ENCODE results near the gene ZPBP2. TPM values are rescaled to one million over a fixed set of nuclear protein-coding genes. Genes with fewer than 3 reads are reported as not detected.
A peak's percentile ranks its signal among the peaks of the same experiment; 100 is the strongest.
"Not testable (repeated sequence)": the region's sequence is repeated elsewhere in the genome, so short reads cannot be mapped to it uniquely, and the experiment has no call there.

Gene ZPBP2
- total RNA-seq, 3 donors from 2014 or later, result not detected

DNA sequence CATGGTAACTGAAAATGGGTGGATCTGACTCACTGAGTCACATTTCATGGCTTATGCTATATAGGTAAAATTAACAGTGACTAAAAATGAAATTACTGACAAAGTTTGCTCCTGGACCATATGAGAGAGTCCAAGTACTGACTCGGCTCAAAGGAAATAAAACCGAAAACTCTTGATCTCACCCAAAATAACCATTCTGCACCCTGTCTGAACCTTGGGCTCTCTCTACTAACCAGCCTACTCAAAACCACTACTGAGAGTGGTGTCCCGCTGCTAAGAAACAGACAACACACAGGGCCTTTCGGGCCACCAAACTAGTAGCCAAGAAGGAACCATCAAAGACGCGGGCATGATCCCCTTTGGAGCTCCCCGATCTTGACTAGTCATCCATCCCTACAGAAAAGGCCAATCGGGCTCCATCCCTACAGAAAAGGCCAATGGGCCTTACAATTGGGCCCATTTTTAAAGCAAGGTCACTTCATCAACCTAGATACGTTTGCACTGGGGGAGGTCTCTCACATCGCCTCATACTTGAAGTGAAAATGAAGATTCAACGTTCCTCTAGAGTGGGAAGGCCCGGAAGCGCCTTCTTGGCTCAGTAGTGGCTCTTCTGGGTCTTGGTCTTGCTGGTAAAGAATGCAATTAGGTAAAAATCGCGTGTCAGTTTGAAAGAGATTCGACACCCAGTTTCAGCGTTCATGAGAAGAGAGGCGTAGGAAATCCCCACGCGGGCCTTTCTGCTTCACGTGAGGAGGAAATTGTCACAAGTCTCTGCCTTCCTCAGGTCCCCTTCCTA lies 720 bp upstream of the ZPBP2 start:
- H3K4me1 ChIP-seq (ENCODE audit: low read depth), result no peaks in the 10 kb centered on the region
- H3K4me3 ChIP-seq, result no peak overlapping the region
- no peaks in the 10 kb centered on the region for H3K36me3 ChIP-seq (ENCODE audit: low read depth)
- ATAC-seq (peak; percentile 47), DNase-seq (peak in 1 of 3 donors; percentile 18)
- TF ChIP-seq, protein P1, sequence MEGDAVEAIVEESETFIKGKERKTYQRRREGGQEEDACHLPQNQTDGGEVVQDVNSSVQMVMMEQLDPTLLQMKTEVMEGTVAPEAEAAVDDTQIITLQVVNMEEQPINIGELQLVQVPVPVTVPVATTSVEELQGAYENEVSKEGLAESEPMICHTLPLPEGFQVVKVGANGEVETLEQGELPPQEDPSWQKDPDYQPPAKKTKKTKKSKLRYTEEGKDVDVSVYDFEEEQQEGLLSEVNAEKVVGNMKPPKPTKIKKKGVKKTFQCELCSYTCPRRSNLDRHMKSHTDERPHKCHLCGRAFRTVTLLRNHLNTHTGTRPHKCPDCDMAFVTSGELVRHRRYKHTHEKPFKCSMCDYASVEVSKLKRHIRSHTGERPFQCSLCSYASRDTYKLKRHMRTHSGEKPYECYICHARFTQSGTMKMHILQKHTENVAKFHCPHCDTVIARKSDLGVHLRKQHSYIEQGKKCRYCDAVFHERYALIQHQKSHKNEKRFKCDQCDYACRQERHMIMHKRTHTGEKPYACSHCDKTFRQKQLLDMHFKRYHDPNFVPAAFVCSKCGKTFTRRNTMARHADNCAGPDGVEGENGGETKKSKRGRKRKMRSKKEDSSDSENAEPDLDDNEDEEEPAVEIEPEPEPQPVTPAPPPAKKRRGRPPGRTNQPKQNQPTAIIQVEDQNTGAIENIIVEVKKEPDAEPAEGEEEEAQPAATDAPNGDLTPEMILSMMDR (IDR thresholded peaks at IDR 0.05), result no peak
- no peaks in the 10 kb centered on the region for H3K9me3 ChIP-seq
- intact Hi-C loops (cut with DNase I, micrococcal nuclease), result loop anchor here in 1 of 2 donors (10.0 kb wide), 1 partner anchor 92 kb away; no protein-coding TSS in a partner anchor

DNA sequence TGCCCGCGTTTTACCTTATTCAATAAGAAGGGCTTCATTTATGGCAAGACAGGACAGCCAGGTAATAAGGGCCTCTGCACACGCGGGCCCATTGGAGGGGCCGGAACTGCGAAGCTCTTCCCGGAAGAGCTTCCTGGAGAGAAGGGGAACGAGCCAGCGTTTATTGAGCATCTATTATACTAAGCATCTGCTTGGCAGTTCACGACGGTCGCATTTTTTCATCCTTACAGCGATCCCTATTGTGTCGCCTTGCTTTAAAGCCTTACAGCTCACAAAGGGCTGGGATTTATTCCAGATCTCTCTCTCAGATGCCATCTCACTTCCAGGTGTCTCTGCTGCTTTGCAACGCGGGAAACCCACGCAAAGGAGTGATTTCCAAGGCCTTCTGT lies 546 bp downstream of the ZPBP2 start:
- no peaks in the 10 kb centered on the region for H3K9me3 ChIP-seq
- no peak overlapping the region for H3K4me3 ChIP-seq
- ATAC-seq (no peak), DNase-seq (no peak)
- TF ChIP-seq, protein P1 (IDR thresholded peaks at IDR 0.05), result no peak
- no peaks in the 10 kb centered on the region for H3K4me1 ChIP-seq (ENCODE audit: low read depth)
- intact Hi-C loops (cut with DNase I, micrococcal nuclease), result loop anchor here in 1 of 2 donors (10.0 kb wide), 1 partner anchor 94 kb away; no protein-coding TSS in a partner anchor
- no peaks in the 10 kb centered on the region for H3K36me3 ChIP-seq (ENCODE audit: low read depth)

DNA sequence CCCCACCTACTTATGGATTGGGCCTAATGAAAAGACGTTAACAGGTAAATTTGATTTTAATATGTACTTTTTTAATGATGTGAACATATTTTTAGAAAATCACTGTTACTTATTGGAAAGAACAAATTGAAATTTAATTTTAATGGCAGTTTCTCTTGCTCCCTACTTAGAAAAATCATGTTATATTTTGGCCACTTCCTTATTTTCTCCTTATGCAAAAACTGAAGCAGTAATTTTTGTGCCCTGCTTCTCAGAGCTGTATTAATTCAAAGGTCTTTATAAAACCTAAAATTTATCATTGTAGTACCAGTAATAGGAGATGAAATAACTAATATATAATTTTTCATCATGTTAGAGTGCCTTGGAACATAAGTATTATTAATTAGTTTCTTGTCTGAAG lies 2.8 kb downstream of the ZPBP2 start:
- no peak for DNase-seq
- H3K9me3 ChIP-seq, result no peaks in the 10 kb centered on the region
- H3K4me3 ChIP-seq, result no peak overlapping the region
- no peak for ATAC-seq
- H3K36me3 ChIP-seq (ENCODE audit: low read depth), result no peaks in the 10 kb centered on the region
- H3K4me1 ChIP-seq (ENCODE audit: low read depth), result no peaks in the 10 kb centered on the region
- TF ChIP-seq, protein P1 (IDR thresholded peaks at IDR 0.05), result no peak
- intact Hi-C loops (cut with DNase I, micrococcal nuclease), result no loop called here

DNA sequence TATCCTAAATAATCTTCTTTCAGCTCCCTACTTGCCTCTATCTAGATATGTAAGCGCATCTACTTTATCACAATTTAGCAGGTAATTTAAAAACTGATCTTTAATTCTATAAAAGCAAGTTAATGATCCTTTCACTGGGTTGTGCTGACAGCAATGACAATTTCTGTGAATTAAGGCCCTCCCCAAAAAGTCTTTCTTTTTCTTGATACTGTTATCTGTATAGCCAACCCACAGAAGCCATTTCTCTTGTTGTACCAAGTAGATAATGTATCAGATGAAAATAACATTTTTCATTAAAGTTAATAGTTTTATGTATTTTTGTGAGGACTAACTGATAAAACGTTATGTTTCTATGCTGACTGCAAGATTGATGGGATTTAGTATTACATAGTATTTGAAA lies 3.8 kb downstream of the ZPBP2 start:
- TF ChIP-seq, protein P1 (IDR thresholded peaks at IDR 0.05), result no peak
- DNase-seq (no peak), ATAC-seq (no peak)
- H3K36me3 ChIP-seq (ENCODE audit: low read depth), result no peaks in the 10 kb centered on the region
- intact Hi-C loops (cut with DNase I, micrococcal nuclease), result no loop called here
- H3K4me3 ChIP-seq, result no peak overlapping the region
- H3K4me1 ChIP-seq (ENCODE audit: low read depth), result no peaks in the 10 kb centered on the region
- no peaks in the 10 kb centered on the region for H3K9me3 ChIP-seq

DNA sequence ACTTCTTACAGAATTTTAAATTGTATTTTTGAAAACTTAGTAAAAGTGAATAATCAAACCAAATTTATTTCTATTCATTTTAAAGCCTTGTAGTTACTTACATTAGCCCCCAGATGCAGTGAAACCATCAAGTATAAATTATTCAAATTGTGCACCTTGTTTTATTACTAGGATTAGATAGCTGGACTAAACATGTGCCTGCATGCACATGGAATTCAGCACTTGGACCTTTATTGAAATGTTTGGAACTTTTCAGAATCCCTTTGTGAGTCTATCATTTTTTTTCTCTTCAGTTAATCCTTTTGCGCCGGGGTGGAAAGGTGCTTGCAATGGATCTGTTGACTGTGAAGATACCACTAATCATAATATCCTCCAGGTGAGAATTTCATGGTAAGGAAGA lies 4.7 kb downstream of the ZPBP2 start:
- intact Hi-C loops (cut with DNase I, micrococcal nuclease), result no loop called here
- Histone ChIP-seq H3K36me3 (ENCODE audit: low read depth) (no peaks in the 10 kb centered on the region), H3K4me3 (no peak overlapping the region), H3K4me1 (ENCODE audit: low read depth) (no peaks in the 10 kb centered on the region), H3K9me3 (no peaks in the 10 kb centered on the region)
- DNase-seq (no peak), ATAC-seq (no peak)
- TF ChIP-seq, protein P1 (IDR thresholded peaks at IDR 0.05), result no peak

DNA sequence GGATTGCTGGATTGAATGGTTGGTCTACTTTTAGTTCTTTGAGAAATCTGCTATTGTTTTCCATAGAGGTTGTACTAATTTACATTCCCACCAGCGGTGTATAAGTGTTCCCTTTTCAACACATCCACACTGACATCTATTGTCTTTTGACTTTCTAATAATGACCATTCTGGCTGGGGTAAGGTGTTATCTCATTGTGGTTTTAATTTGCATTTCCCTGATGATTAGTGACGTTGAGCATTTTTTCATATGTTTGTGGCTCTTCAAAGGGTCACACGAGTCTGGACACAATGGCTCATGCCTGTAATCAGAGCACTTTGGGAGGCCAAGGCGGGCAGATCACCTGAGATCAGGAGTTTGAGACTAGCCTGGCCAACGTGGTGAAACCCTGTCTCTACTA lies 18.1 kb downstream of the ZPBP2 start:
- intact Hi-C loops (cut with DNase I, micrococcal nuclease); H3K36me3 ChIP-seq (ENCODE audit: low read depth); ATAC-seq; H3K4me1 ChIP-seq (ENCODE audit: low read depth); DNase-seq; H3K4me3 ChIP-seq; H3K9me3 ChIP-seq: not testable (repeated sequence)

All from mucosa of descending colon (tissue), 3 donors.